LNCaP clone FGC (cell line): ENCODE results near the gene ZBTB26.
"Not testable (repeated sequence)": the region's sequence is repeated elsewhere in the genome, so short reads cannot be mapped to it uniquely, and the experiment has no call there.

Experiments
- DNase-seq: peaks from one replicate; pipeline ENCODE4 v3.0.0-alpha.2; 2011; ENCODE audit warnings: low read depth
- H3K4me3 ChIP-seq: 2 replicates; pipeline ENCODE4 v1.5.1; 2011; ENCODE audit warnings: mild to moderate bottlenecking, low read depth, low read length, control low read depth
- TF ChIP-seq, protein P1 (sequence below): IDR thresholded peaks from 2 replicates; pipeline ENCODE4 v1.5.1; 2012; ENCODE audit warnings: mild to moderate bottlenecking; ENCODE audit not compliant: control insufficient read depth, insufficient read depth; ENCODE audit errors: extremely low read depth

Gene ZBTB26

GRCh38 chr9:122883125-122883524, 48.2 kb downstream of the ZBTB26 start:
- H3K4me3 ChIP-seq = no peak overlapping the region
- TF ChIP-seq, protein P1, sequence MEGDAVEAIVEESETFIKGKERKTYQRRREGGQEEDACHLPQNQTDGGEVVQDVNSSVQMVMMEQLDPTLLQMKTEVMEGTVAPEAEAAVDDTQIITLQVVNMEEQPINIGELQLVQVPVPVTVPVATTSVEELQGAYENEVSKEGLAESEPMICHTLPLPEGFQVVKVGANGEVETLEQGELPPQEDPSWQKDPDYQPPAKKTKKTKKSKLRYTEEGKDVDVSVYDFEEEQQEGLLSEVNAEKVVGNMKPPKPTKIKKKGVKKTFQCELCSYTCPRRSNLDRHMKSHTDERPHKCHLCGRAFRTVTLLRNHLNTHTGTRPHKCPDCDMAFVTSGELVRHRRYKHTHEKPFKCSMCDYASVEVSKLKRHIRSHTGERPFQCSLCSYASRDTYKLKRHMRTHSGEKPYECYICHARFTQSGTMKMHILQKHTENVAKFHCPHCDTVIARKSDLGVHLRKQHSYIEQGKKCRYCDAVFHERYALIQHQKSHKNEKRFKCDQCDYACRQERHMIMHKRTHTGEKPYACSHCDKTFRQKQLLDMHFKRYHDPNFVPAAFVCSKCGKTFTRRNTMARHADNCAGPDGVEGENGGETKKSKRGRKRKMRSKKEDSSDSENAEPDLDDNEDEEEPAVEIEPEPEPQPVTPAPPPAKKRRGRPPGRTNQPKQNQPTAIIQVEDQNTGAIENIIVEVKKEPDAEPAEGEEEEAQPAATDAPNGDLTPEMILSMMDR = no peak
- no peak for DNase-seq

- H3K4me3 ChIP-seq = no peak overlapping the region
- no peak for DNase-seq
- TF ChIP-seq, protein P1 = no peak
Observed at GRCh38 chr9:122879443-122879842, 51.9 kb downstream of the ZBTB26 start.

- H3K4me3 ChIP-seq = no peak overlapping the region
- TF ChIP-seq, protein P1 = no peak
- DNase-seq = no peak
Observed at GRCh38 chr9:122875523-122875922, 55.8 kb downstream of the ZBTB26 start.

DNA sequence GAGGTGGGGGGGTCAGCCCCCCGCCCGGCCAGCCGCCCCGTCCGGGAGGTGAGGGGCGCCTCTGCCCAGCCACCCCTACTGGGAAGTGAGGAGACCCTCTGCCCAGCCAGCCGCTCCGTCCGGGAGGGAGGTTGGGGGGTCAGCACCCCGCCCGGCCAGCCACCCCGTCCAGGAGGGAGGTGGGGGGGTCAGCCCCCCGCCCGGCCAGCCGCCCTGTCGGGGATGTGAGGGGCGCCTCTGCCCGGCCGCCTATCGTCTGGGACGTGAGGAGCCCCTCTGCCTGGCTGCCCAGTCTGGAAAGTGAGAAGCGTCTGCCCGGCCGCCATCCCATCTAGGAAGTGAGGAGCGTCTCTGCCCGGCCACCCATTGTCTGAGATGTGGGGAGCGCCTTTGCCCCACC, 64.0 kb downstream of the ZBTB26 start:
- H3K4me3 ChIP-seq, DNase-seq: not testable (repeated sequence)

DNA sequence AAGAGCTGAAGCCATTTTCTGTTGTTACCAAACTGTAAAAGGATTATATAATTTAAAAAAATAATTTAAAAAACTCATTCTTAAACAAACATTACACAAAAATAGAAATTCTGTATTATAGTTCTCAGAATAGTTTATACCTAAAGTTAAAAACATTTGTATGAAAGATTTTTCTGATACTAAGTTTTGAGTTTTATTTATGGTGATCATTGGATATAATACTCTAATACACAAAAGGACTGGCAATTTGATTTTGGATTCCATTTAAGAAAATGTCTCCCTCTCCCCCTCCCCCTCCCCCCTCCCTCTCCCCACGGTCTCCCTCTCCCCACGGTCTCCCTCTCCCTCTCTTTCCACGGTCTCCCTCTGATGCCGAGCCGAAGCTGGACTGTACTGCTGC, 65.2 kb downstream of the ZBTB26 start:
- TF ChIP-seq, protein P1 = no peak
- DNase-seq = no peak
- no peak overlapping the region for H3K4me3 ChIP-seq
